ENCODE results near the gene CACNA2D3.

Gene CACNA2D3

DNA sequence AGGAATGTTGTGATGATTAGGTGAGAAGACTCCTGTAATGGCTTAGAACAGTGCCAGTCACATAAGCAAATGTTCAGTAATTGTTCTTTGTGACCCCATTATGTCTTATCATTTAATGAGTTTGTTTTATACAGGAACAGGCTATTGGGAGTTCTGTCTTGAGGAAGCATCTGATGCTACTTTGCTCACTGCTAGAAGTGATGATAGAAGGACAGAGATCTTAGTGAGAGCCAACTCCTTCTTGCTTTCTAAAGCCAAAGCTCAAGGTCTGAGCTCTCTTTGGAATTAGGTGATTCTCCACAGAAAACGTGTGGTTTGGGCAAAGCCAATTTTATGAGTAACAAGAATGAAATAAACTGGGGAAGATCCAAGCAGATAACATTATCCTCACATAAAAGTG is 590.7 kb downstream of the CACNA2D3 start:
- no peak for DNase-seq

GRCh38 chr3:54713455-54713854 is 591.1 kb downstream of the CACNA2D3 start:
- DNase-seq: no peak

DNA sequence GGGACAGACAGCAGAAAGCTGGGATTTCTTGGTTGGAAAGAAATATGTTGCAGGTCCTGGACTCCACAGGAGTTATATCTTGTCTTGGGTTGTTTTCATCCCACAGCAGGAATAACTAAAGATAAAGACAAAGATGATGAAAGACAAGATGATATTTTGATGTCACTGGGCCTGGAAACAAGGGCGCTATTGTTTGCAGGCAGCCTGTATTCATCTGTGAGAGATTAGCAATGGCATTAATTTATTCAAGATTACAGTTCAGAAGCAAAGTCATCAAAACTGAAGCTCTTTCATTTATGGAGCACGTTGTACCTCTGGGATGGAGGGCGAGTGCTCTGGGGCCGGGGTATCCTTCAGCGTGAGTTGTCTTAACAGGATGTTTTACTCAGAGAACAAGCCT is 591.7 kb downstream of the CACNA2D3 start:
- DNase-seq: no peak

GRCh38 chr3:54717506-54717905 is 595.2 kb downstream of the CACNA2D3 start:
- DNase-seq: no peak

DNA sequence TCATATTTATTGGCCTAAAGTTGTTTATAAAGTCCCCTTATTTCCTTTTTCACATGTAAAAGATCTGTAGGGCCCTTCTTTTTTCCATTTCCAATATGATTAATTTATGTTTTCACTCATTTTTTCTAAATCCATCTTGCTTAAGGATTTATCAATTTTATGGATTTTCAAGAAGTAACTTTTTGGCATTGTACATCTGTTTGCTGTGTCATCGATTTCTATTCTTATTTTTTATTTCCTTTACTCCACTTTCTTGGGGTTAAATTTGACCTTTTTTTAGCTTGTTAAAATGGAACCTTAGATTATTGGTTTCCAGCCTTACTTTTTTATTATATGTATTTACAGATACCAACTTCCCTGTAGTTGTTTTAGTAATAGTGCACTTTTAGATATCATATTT is 597.6 kb downstream of the CACNA2D3 start:
- DNase-seq: no peak

DNA sequence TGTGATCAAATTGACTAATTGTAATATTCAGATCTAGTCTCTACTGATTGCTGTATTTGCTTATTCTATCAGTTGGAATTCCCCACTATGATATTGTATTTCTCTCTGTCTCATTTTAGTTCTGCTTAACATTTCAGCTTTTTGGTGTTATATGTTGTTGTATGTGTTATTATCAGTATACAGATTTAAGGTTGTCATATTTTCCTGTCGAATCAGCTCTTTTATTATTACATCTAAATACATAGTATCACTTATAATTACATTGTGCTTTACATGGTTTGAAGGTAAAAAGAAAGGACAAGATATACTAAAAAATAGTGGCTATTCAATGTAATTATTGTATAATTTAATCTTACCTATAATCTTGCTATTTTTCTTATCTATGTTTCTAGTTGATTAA is 598.3 kb downstream of the CACNA2D3 start:
- DNase-seq: no peak

- no peak for DNase-seq
Observed at GRCh38 chr3:54731732-54732445, 609.5 kb downstream of the CACNA2D3 start.

DNA sequence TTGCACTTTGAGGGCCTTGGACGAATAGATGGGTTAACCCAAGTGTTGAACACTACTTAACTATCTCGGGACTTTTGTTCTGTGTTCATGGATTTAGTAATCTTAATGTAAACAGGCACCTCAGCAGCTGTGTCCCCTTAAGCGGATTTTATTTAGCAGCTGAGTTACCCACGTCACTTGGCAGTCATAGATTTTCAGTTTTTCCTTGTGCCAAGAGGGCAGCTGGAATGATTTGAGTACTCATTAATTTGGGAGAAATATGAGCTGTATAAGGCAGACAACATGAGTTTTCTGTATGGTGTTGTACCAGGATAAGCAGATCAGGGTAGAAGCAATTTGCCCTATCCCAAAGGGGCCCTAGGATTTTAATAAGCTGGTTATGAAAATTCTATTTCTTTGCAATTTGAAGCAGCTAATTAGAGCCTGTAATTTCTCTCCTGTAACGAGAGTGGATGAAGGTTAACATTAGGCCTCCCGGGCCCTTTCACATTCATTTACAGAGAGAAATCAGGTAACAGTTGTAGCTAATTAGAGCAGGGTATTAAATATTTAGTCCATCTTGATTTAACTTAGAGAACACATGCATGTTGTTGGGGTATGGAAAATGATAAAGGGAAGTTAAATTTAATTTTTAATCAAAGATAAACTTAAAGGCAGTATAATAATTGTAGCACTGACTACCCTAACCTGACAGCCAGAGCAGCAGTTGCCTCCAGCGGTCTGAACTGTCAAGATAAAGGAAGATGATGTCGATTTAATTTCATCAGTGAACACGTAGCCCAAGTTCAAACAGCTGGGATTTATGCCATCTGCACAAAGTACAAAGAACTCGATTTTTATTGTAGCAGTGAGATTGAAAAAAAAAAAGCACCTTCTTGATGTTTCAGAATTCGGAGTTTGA is 611.0 kb downstream of the CACNA2D3 start:
- no peak for DNase-seq

GRCh38 chr3:54736459-54736858 is 614.1 kb downstream of the CACNA2D3 start:
- DNase-seq: no peak

DNA sequence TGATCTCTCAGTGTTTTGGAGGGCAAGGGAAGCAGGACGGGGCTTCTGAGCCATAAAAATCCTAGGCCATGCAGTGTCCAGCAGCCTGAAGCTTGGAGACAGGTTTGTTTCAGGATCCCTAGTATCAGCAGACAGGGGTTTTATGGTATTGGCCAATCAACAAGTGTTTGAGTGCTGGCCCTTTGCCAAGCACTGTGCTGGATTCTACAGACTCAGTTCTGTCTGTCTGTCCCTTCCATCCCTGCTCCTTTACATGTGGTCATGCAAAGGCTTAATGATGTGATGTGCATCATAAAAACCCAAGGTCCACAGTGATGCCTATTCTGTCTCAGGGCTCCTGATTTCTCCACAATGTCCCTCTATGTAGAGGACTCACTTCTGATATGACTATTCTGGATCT is 621.4 kb downstream of the CACNA2D3 start:
- DNase-seq: no peak

GRCh38 chr3:54744291-54744690 is 621.9 kb downstream of the CACNA2D3 start:
- no peak for DNase-seq

DNA sequence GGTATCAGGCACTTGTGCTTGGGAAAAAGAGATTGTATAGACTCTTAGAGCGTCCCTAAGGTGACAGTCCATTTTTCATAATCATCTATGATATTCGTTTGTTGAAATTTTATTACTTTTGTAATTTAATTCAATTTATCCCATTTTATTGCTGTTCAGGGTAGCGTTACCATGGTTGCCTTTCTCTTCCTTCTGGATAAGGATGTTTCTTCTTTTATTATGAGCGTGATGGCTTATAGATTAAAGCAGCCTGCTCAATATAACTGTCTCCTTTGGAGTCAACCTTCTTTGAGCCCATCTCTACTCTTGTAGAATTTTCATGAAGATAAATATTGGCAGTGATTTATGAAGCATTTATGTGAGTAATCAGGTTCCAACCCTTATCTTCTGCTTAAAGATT is 623.5 kb downstream of the CACNA2D3 start:
- no peak for DNase-seq

DNA sequence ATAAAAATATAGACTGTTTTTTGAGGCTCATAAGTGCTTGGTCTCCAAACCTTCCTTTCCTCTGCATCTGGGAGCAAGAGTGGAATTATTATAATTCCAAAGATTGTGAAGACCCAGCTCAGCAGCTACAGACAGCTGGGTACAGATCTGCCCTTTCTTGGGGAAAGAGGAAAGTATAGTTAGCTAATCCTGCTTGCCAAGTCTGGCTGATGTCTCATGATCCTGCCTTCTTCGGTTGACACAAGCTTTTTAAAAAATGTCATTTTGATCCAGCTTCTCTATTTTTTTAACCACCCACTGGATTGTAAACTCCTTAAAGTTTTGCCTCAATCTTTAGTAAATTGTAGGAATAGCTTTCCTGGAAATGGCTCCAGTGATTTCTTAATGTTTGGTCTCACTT is 624.4 kb downstream of the CACNA2D3 start:
- DNase-seq: no peak

- DNase-seq: no peak
Observed at GRCh38 chr3:54755756-54756155, 633.4 kb downstream of the CACNA2D3 start.

- DNase-seq: no peak
Observed at GRCh38 chr3:54756330-54756731, 634.0 kb downstream of the CACNA2D3 start.

DNA sequence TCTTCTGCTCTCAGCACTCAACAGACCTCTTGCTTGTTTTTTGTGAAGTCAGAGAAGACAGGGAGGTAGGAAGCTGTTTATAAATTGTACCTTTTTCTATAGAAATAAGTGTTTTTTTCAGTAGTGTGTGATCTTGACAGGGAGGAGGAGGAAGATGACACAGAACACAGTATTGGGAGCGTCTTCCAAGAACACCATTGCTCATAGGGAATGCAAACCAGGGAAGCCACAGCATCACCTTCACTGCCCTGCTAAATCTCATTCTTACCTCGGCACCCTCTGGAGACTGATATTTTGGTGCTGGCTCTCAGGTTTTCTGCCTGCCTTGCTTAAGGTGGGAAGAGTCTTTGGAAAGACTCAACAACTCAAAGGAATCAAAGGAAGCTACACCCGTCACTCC is 636.1 kb downstream of the CACNA2D3 start:
- no peak for DNase-seq

GRCh38 chr3:54759166-54759565 is 636.8 kb downstream of the CACNA2D3 start:
- no peak for DNase-seq

GRCh38 chr3:54760201-54760600 is 637.8 kb downstream of the CACNA2D3 start:
- no peak for DNase-seq

GRCh38 chr3:54761637-54762036 is 639.3 kb downstream of the CACNA2D3 start:
- no peak for DNase-seq

GRCh38 chr3:54764911-54765310 is 642.6 kb downstream of the CACNA2D3 start:
- no peak for DNase-seq

DNA sequence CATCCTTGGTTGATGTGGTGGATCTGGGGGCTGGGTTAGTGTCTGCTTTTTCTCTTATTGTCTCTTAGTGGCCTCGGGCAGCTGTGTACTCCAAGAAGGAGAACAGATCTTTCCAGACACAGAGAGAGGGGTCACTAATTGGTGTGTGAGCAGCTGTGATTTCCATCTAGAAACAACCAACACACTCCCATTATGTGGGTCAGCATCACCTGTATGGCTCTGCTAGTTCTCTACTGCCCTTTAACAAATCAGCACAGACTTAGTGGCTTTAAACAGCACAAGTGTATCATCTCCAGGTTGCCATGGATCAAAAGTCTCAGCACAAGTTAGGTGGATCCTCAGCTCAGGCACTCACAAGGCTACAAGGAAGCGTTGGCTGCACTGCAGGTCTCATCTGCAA is 648.7 kb downstream of the CACNA2D3 start:
- DNase-seq: no peak

DNA sequence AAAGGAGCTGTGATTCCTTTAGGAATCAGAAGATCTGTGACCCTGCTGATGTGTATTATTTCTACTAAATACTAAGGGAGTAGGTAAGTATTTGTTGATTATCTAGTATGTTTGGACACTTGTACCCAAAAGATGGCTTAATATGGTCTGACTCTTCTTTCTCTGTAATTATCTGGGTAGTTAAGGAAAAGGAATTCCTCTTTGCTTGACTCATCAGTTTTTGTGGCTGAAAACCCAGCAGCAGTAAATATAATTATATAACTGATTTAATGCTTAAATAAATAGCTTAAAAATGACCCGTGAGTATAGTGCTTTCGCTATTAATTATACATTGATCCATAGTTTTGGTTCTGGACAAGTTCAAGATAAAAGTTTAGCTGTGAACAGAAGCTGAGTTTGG is 649.7 kb downstream of the CACNA2D3 start:
- DNase-seq: no peak

DNA sequence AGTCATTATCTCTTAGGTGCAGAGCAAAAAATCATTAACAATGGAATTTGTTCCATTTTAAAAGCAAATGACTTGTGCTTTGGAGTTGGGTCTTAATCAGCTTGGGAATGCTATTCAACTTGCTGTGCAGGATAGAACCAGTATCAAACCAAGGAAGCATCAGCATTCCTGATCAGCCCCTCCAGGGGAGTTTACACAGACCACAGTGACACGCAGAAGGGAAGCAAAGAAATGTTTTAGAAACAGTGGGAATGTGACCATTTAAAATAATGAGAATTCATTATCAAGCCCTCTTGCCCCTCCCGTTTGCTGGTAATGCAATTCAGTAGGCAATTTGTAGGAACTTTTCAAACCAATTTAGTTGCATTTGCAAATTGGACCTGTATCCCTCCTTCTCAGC is 650.4 kb downstream of the CACNA2D3 start:
- no peak for DNase-seq

- no peak for DNase-seq
Observed at GRCh38 chr3:54773271-54773670, 650.9 kb downstream of the CACNA2D3 start.

All from activated CD4-positive, CD25-positive, alpha-beta regulatory T cell (primary cell).